BJ (cell line): ENCODE data around the gene ROR2. TPM values are rescaled to one million over a fixed set of nuclear protein-coding genes. Genes with fewer than 3 reads are reported as not detected.

ENCODE experiments used
- CTCF ChIA-PET: fragments of 350-600 bp; formaldehyde crosslinking; extraction: SDS; loops from one replicate; lab custom pipeline; 2021; ENCODE audit warnings: antibody characterized with exemption, inconsistent platforms; lab: Yijun Ruan, JAX
- POLR2A ChIA-PET: fragments of 300-600 bp; sonication (Branson Sonifier 250); formaldehyde crosslinking; extraction: SDS; loops from one replicate; lab custom pipeline; 2021; ENCODE audit warnings: antibody characterized with exemption; lab: Charles Lee
- DNase-seq: peaks from one replicate; pipeline ENCODE4 v3.0.0-alpha.2; 2011; ENCODE audit warnings: low read depth
- H3K27me3 ChIP-seq: 2 replicates; pipeline ENCODE4 v1.6.0; 2011; ENCODE audit warnings: low read length; ENCODE audit not compliant: control insufficient read depth, insufficient read depth
- H3K36me3 ChIP-seq: 2 replicates; pipeline ENCODE4 v1.5.1; 2011; ENCODE audit warnings: low read length; ENCODE audit not compliant: control insufficient read depth, insufficient read depth
- H3K4me3 ChIP-seq: 2 replicates; pipeline ENCODE4 v1.5.1; 2011; ENCODE audit warnings: low read depth, mild to moderate bottlenecking, control low read depth, low read length
- polyA plus RNA-seq: library from polyadenylated mRNA; depleted of rRNA; stranded (reverse); fragments of >200 nt; gene quantifications from 2 replicates; pipeline ENCODE4 v1.2.3, GENCODE V29; 2011
- TF ChIP-seq, protein P1 (sequence below): IDR thresholded peaks from 2 replicates; pipeline ENCODE4 v1.5.1; 2011; ENCODE audit warnings: low read depth, mild to moderate bottlenecking, control low read depth, inconsistent platforms, low read length, moderate library complexity; ENCODE audit not compliant: insufficient read depth

The ROR2 gene
- polyA plus RNA-seq, 1 experiment: 1.1 TPM

- ChIA-PET POLR2A (no interaction called here), CTCF (no interaction called here)
- DNase-seq: no peak
- TF ChIP-seq, protein P1, sequence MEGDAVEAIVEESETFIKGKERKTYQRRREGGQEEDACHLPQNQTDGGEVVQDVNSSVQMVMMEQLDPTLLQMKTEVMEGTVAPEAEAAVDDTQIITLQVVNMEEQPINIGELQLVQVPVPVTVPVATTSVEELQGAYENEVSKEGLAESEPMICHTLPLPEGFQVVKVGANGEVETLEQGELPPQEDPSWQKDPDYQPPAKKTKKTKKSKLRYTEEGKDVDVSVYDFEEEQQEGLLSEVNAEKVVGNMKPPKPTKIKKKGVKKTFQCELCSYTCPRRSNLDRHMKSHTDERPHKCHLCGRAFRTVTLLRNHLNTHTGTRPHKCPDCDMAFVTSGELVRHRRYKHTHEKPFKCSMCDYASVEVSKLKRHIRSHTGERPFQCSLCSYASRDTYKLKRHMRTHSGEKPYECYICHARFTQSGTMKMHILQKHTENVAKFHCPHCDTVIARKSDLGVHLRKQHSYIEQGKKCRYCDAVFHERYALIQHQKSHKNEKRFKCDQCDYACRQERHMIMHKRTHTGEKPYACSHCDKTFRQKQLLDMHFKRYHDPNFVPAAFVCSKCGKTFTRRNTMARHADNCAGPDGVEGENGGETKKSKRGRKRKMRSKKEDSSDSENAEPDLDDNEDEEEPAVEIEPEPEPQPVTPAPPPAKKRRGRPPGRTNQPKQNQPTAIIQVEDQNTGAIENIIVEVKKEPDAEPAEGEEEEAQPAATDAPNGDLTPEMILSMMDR: no peak
- Histone ChIP-seq H3K36me3 (no peaks in the 10 kb centered on the region), H3K27me3 (no peaks in the 10 kb centered on the region), H3K4me3 (no peak overlapping the region)
Observed at GRCh38 chr9:91899219-91899563, 50.8 kb downstream of the ROR2 start.

- H3K27me3 ChIP-seq: no peaks in the 10 kb centered on the region
- no peaks in the 10 kb centered on the region for H3K36me3 ChIP-seq
- TF ChIP-seq, protein P1: no peak
- DNase-seq: no peak
- ChIA-PET CTCF (no interaction called here), POLR2A (no interaction called here)
- no peak overlapping the region for H3K4me3 ChIP-seq
Observed at GRCh38 chr9:91898451-91899218, 51.4 kb downstream of the ROR2 start.

- Histone ChIP-seq H3K27me3 (no peaks in the 10 kb centered on the region), H3K4me3 (no peak overlapping the region), H3K36me3 (no peaks in the 10 kb centered on the region)
- POLR2A ChIA-PET: no interaction called here
- DNase-seq: no peak
- CTCF ChIA-PET: no interaction called here
- TF ChIP-seq, protein P1: no peak
Observed at GRCh38 chr9:91897201-91897600, 52.8 kb downstream of the ROR2 start.

GRCh38 chr9:91896513-91897121, 53.4 kb downstream of the ROR2 start:
- TF ChIP-seq, protein P1: no peak
- Histone ChIP-seq H3K4me3 (no peak overlapping the region), H3K36me3 (no peaks in the 10 kb centered on the region), H3K27me3 (no peaks in the 10 kb centered on the region)
- ChIA-PET CTCF (no interaction called here), POLR2A (no interaction called here)
- peak; percentile 44 for DNase-seq

DNA sequence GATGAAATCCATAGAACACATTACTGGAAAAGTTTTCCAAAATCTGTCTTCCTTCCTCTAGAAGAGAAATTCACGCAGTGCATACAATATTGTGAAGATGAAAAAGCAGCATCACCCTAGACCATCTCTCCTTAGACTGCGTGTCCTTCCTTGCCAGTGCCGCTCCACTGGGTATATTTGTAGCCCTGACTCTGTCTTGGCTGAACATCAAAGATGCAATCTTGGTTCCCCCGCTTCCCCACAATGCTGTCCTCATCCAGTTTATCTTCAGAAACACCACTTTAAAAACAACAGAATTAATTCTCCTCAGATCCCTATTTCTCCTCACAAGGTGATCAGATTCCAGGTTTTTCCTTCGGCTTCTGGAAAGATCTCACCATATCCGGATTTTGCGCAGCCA, 53.9 kb downstream of the ROR2 start:
- ChIA-PET POLR2A (no interaction called here), CTCF (no interaction called here)
- TF ChIP-seq, protein P1: no peak

More for the DNA sequence above, 53.9 kb downstream of the ROR2 start:
- Histone ChIP-seq H3K27me3 (no peaks in the 10 kb centered on the region), H3K36me3 (no peaks in the 10 kb centered on the region), H3K4me3 (no peak overlapping the region)
- DNase-seq: no peak
